Kidney epithelial cell (primary cell): ENCODE results near the gene KRTAP4-7. TPM values are rescaled to one million over a fixed set of nuclear protein-coding genes. Genes with fewer than 3 reads are reported as not detected.
"Not testable (repeated sequence)": the region's sequence is repeated elsewhere in the genome, so short reads cannot be mapped to it uniquely, and the experiment has no call there.

Experiments used
- DNase-seq: peaks from one replicate; pipeline ENCODE4 v3.0.0-alpha.2; 2010; ENCODE audit warnings: low read depth
- H3K27me3 ChIP-seq: 2 replicates; pipeline ENCODE4 v1.6.0; 2011; ENCODE audit warnings: low read length; ENCODE audit not compliant: control insufficient read depth, insufficient read depth
- H3K36me3 ChIP-seq: 2 replicates; pipeline ENCODE4 v1.5.1; 2011; ENCODE audit warnings: low read length; ENCODE audit not compliant: control insufficient read depth, insufficient read depth
- H3K4me3 ChIP-seq: 2 replicates; pipeline ENCODE4 v1.5.1; 2011; ENCODE audit warnings: low read depth, mild to moderate bottlenecking, control low read depth, low read length
- CTCF ChIP-seq: IDR thresholded peaks from 2 replicates; pipeline ENCODE4 v1.5.1; 2011; ENCODE audit warnings: mild to moderate bottlenecking, moderate library complexity, low read length, control low read depth, inconsistent platforms; ENCODE audit not compliant: insufficient read depth, poor library complexity, severe bottlenecking
- total RNA-seq: library from RNA; depleted of rRNA; stranded (reverse); fragments of >200 nt; gene quantifications from 2 replicates; pipeline ENCODE4 v1.2.3, GENCODE V29; 2015

KRTAP4-7 gene
- total RNA-seq, 1 donor from 2014 or later, result not detected

DNA sequence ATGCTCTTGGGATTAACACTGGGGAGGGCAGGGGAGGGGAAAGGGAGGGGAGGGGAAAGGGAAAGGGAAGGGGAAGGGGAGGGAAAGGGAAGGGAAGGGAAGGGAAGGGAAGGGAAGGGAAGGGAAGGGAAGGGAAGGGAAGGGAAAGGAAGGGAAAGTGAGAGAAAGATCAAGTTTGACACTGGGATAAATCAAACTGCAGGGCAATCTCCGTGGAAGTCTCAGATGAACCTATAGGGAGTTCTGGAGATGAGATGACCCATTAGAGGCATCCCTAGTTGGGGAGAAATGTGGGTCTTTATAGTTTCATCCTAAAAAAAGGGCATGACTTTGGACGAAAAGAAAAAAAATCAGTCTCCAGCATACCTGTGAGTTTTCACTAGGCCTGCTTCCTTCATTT is 37.8 kb downstream of the KRTAP4-7 start:
- no peak for DNase-seq
- no peak overlapping the region for H3K4me3 ChIP-seq
- H3K27me3 ChIP-seq, result no peaks in the 10 kb centered on the region
- H3K36me3 ChIP-seq, result no peaks in the 10 kb centered on the region
- no peak for TF ChIP-seq CTCF

DNA sequence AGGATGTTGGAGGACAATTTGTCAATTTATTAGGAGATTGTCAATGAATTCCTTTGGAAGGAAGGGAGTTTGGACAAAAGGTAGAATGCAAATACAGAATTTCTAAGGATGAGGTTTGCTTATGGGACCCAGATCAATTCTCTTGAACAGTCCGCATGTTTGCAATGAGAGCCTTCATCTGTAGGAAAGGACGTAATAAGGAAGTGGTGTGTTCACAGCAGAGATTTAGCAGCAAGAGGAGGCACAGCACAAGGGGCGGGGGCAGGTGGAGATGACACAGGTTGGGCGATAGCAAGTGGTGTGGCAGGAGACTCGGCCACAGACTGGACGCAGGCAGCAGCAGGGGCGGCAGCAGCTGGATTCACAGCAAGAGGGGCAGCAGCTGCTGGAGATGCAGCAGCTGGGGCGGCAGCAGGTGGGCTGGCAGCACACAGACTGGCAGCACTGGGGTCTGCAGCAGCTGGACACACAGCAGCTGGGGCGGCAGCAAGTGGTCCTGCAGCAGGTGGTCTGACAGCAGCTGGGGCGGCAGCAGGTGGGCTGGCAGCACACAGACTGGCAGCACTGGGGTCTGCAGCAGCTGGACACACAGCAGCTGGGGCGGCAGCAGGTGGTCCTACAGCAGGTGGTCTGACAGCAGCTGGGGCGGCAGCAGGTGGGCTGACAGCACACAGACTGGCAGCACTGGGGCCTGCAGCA is 39.5 kb downstream of the KRTAP4-7 start:
- not testable (repeated sequence) for H3K27me3 ChIP-seq, H3K36me3 ChIP-seq, H3K4me3 ChIP-seq, DNase-seq

DNA sequence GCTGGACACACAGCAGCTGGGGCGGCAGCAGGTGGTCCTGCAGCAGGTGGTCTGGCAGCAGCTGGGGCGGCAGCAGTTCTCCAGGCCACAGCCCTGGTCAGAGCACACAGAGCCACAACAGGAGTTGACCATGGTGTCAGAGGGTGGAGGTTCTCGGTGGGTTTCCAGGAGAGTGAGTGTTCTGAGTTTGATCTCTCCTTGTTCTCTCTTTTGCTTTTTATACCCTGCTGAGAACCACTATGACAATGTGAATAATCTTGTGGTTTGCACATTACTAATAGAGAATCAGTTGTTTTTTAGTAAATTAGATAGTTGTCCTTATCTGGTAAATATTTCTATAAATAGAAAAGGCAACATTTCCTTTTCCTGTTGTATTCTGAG is 40.0 kb downstream of the KRTAP4-7 start, which contains the start of gene KRTAP4-12:
Gene KRTAP4-12 (minus strand): TSS at position 192 of the 381 bp plus-strand sequence. CDS start 60 bp downstream, at position 132.
- not testable (repeated sequence) for H3K4me3 ChIP-seq, DNase-seq, H3K36me3 ChIP-seq, H3K27me3 ChIP-seq

DNA sequence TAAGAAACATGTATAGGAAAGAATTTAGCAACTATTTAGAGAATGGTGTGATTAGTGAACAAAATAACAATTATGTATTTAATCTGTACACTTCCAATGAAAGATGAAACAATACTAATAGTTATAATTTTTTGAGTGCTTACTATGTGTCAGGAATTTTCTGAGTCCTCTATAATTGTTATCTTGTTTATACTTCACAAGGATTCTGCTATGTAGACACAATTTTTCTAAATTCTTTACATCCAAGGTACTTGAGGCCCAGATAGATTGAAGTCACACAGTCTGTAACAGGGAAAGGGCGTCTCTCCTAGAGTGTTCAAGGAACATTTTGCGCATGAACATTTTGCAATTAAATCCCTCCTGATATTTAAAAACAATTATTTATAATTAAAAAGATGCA is 41.1 kb downstream of the KRTAP4-7 start:
- no peak for TF ChIP-seq CTCF
- Histone ChIP-seq H3K4me3 (no peak overlapping the region), H3K27me3 (no peaks in the 10 kb centered on the region), H3K36me3 (no peaks in the 10 kb centered on the region)
- no peak for DNase-seq

DNA sequence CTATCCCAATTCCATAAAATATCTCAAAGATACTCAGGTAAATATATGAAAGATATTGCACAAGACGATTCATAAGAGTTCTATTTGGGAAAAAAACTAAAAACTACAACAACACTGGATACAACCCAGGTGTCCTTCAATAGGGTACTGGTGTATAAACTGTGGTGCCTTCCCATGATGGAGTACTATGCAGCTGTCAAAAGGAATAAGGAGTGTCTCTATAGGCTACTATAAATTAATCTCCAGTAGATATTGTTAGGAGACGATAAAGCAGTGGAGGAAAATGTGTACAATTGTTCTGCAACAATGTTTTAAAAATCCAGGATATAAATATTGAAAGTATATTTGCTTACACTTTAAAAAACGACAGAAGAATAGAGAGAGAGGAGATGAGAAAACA is 42.5 kb downstream of the KRTAP4-7 start:
- DNase-seq, result no peak
- Histone ChIP-seq H3K4me3 (no peak overlapping the region), H3K36me3 (no peaks in the 10 kb centered on the region), H3K27me3 (no peaks in the 10 kb centered on the region)
- TF ChIP-seq CTCF, result no peak

- DNase-seq, result no peak
- H3K36me3 ChIP-seq, result no peaks in the 10 kb centered on the region
These were observed 43.4 kb downstream of the KRTAP4-7 start for GRCh38 chr17:41127371-41127770.

More at GRCh38 chr17:41127371-41127770, 43.4 kb downstream of the KRTAP4-7 start:
- H3K27me3 ChIP-seq, result no peaks in the 10 kb centered on the region
- TF ChIP-seq CTCF, result no peak
- H3K4me3 ChIP-seq, result no peak overlapping the region
